GM19240 (cell line): ENCODE results near the gene SMIM10.
A peak's percentile ranks its signal among the peaks of the same experiment; 100 is the strongest.
"Not testable (repeated sequence)": the region's sequence is repeated elsewhere in the genome, so short reads cannot be mapped to it uniquely, and the experiment has no call there.

ENCODE experiments used
- DNase-seq: peaks from one replicate; pipeline ENCODE4 v3.0.0; 2011; ENCODE audit warnings: low spot score; ENCODE audit not compliant: insufficient read length

Gene SMIM10

GRCh38 chrX:134990801-134991481 is at the start of gene SMIM10:
SMIM10 (plus strand) TSS chrX:134990991; CDS start chrX:134991096, 105 bp downstream.
- DNase-seq: no peak

- DNase-seq: not testable (repeated sequence)
Measured at GRCh38 chrX:134946364-134946763, 44.4 kb upstream of the SMIM10 start.

- DNase-seq: no peak
Measured at GRCh38 chrX:134948333-134949241, 42.2 kb upstream of the SMIM10 start.

- no peak for DNase-seq
Measured at GRCh38 chrX:134949271-134949670, 41.5 kb upstream of the SMIM10 start.

GRCh38 chrX:134957836-134958235 is 33.0 kb upstream of the SMIM10 start:
- no peak for DNase-seq

GRCh38 chrX:134960366-134960765 is 30.4 kb upstream of the SMIM10 start:
- not testable (repeated sequence) for DNase-seq

- DNase-seq: no peak
Measured at GRCh38 chrX:134963041-134963440, 27.8 kb upstream of the SMIM10 start.

GRCh38 chrX:134969726-134970125 is 21.1 kb upstream of the SMIM10 start:
- no peak for DNase-seq

- DNase-seq: no peak
Measured at GRCh38 chrX:134971926-134972325, 18.9 kb upstream of the SMIM10 start.

- no peak for DNase-seq
Measured at GRCh38 chrX:134975516-134975915, 15.3 kb upstream of the SMIM10 start.

GRCh38 chrX:134981910-134982309 is 8.9 kb upstream of the SMIM10 start:
- no peak for DNase-seq

- DNase-seq: no peak
Measured at GRCh38 chrX:134982748-134983147, 8.0 kb upstream of the SMIM10 start.

GRCh38 chrX:134985479-134985878 is 5.3 kb upstream of the SMIM10 start:
- no peak for DNase-seq

- DNase-seq: no peak
Measured at GRCh38 chrX:134990475-134990800, 353 bp upstream of the SMIM10 start.

GRCh38 chrX:134997646-134998045 is 6.9 kb downstream of the SMIM10 start:
- no peak for DNase-seq

- no peak for DNase-seq
Measured at GRCh38 chrX:134998246-134998645, 7.5 kb downstream of the SMIM10 start.

- DNase-seq: no peak
Measured at GRCh38 chrX:134999469-134999868, 8.7 kb downstream of the SMIM10 start.

- no peak for DNase-seq
Measured at GRCh38 chrX:135000516-135000915, 9.7 kb downstream of the SMIM10 start.

- peak; percentile 51 for DNase-seq
Measured at GRCh38 chrX:135003876-135004623, 13.3 kb downstream of the SMIM10 start.

GRCh38 chrX:135006187-135006586 is 15.4 kb downstream of the SMIM10 start:
- DNase-seq: no peak

GRCh38 chrX:135009057-135009610 is 18.3 kb downstream of the SMIM10 start:
- no peak for DNase-seq

GRCh38 chrX:135009838-135010237 is 19.0 kb downstream of the SMIM10 start:
- no peak for DNase-seq
